ENCODE measurements around the gene TMEM38B. TPM values are rescaled to one million over a fixed set of nuclear protein-coding genes. Genes with fewer than 3 reads are reported as not detected.
"Not testable (repeated sequence)": the region's sequence is repeated elsewhere in the genome, so short reads cannot be mapped to it uniquely, and the experiment has no call there.

The TMEM38B gene
- total RNA-seq, 2 donors from 2014 or later = 47.8 to 49.0 TPM

GRCh38 chr9:105679257-105680022 is 14.9 kb upstream of the TMEM38B start:
- no peak for ATAC-seq
- intact Hi-C loops (cut with DNase I) = no loop called here

GRCh38 chr9:105681313-105681712 is 13.0 kb upstream of the TMEM38B start:
- ATAC-seq (no peak), DNase-seq (no peak)
- intact Hi-C loops (cut with DNase I) = no loop called here

More at GRCh38 chr9:105679257-105680022, 14.9 kb upstream of the TMEM38B start:
- DNase-seq = no peak

- DNase-seq (no peak), ATAC-seq (no peak)
- intact Hi-C loops (cut with DNase I) = no loop called here
Observed at GRCh38 chr9:105681724-105682123, 12.6 kb upstream of the TMEM38B start.

- DNase-seq (no peak), ATAC-seq (no peak)
- intact Hi-C loops (cut with DNase I) = no loop called here
Observed at GRCh38 chr9:105683688-105684275, 10.6 kb upstream of the TMEM38B start.

GRCh38 chr9:105686936-105687335 is 7.4 kb upstream of the TMEM38B start:
- ATAC-seq (no peak), DNase-seq (no peak)
- intact Hi-C loops (cut with DNase I) = no loop called here

- DNase-seq = no peak
- intact Hi-C loops (cut with DNase I) = no loop called here
- no peak for ATAC-seq
Observed at GRCh38 chr9:105690742-105691141, 3.6 kb upstream of the TMEM38B start.

- ATAC-seq = no peak
- intact Hi-C loops (cut with DNase I) = no loop called here
- no peak for DNase-seq
Observed at GRCh38 chr9:105693435-105694189, 729 bp upstream of the TMEM38B start.

GRCh38 chr9:105694848-105695581 is 674 bp downstream of the TMEM38B start:
- ATAC-seq (peak; percentile 79 to 87), DNase-seq (peak; percentile 72)
- intact Hi-C loops (cut with DNase I) = no loop called here

GRCh38 chr9:105696219-105696793 is 2.0 kb downstream of the TMEM38B start:
- intact Hi-C loops (cut with DNase I) = no loop called here
- ATAC-seq (no peak), DNase-seq (no peak)

- intact Hi-C loops (cut with DNase I) = no loop called here
- no peak for ATAC-seq
- DNase-seq = no peak
Observed at GRCh38 chr9:105697871-105698270, 3.5 kb downstream of the TMEM38B start.

GRCh38 chr9:105698348-105698870 is 4.1 kb downstream of the TMEM38B start:
- intact Hi-C loops (cut with DNase I) = no loop called here
- DNase-seq (no peak), ATAC-seq (no peak)

- ATAC-seq (no peak), DNase-seq (no peak)
- intact Hi-C loops (cut with DNase I) = no loop called here
Observed at GRCh38 chr9:105700668-105701067, 6.3 kb downstream of the TMEM38B start.

- intact Hi-C loops (cut with DNase I) = no loop called here
- ATAC-seq (no peak), DNase-seq (no peak)
Observed at GRCh38 chr9:105701145-105701544, 6.8 kb downstream of the TMEM38B start.

GRCh38 chr9:105702207-105702606 is 7.9 kb downstream of the TMEM38B start:
- no peak for DNase-seq
- intact Hi-C loops (cut with DNase I) = no loop called here
- ATAC-seq = no peak

- intact Hi-C loops (cut with DNase I); DNase-seq; ATAC-seq: not testable (repeated sequence)
Observed at GRCh38 chr9:105703638-105704037, 9.3 kb downstream of the TMEM38B start.

GRCh38 chr9:105706156-105706555 is 11.8 kb downstream of the TMEM38B start:
- no peak for ATAC-seq
- DNase-seq = no peak
- intact Hi-C loops (cut with DNase I) = no loop called here

- ATAC-seq = no peak
- intact Hi-C loops (cut with DNase I) = no loop called here
- DNase-seq = no peak
Observed at GRCh38 chr9:105708405-105708804, 14.1 kb downstream of the TMEM38B start.

GRCh38 chr9:105710638-105711037 is 16.3 kb downstream of the TMEM38B start:
- no peak for DNase-seq
- intact Hi-C loops (cut with DNase I) = no loop called here
- no peak for ATAC-seq

- ATAC-seq (peak; percentile 35 to 45), DNase-seq (no peak)
- intact Hi-C loops (cut with DNase I) = no loop called here
Observed at GRCh38 chr9:105711867-105712266, 17.5 kb downstream of the TMEM38B start.
